ENCODE results near the gene KRT71. TPM values are rescaled to one million over a fixed set of nuclear protein-coding genes. Genes with fewer than 3 reads are reported as not detected.

KRT71 gene
- total RNA-seq, 3 donors from 2014 or later, result not detected

- DNase-seq, result no peak
- Histone ChIP-seq H3K4me3 (no peak overlapping the region), H3K4me1 (ENCODE audit: low read depth) (no peaks in the 10 kb centered on the region), H3K9me3 (no peaks in the 10 kb centered on the region), H3K36me3 (ENCODE audit: low read depth) (no peaks in the 10 kb centered on the region)
- TF ChIP-seq CTCF (IDR thresholded peaks at IDR 0.05), result no peak
- ATAC-seq, result no peak
- intact Hi-C loops (cut with DNase I, micrococcal nuclease), result no loop called here
Measured at GRCh38 chr12:52530366-52530765, 22.6 kb downstream of the KRT71 start.

- no peak for TF ChIP-seq CTCF (IDR thresholded peaks at IDR 0.05)
- DNase-seq, result no peak
Measured at GRCh38 chr12:52529846-52530245, 23.1 kb downstream of the KRT71 start.

GRCh38 chr12:52529417-52529816 is 23.5 kb downstream of the KRT71 start:
- H3K4me3 ChIP-seq, result no peak overlapping the region
- DNase-seq (no peak), ATAC-seq (no peak)
- H3K9me3 ChIP-seq, result no peaks in the 10 kb centered on the region
- intact Hi-C loops (cut with DNase I, micrococcal nuclease), result no loop called here
- TF ChIP-seq CTCF (IDR thresholded peaks at IDR 0.05), result no peak
- no peaks in the 10 kb centered on the region for H3K4me1 ChIP-seq (ENCODE audit: low read depth)
- H3K36me3 ChIP-seq (ENCODE audit: low read depth), result no peaks in the 10 kb centered on the region

More at GRCh38 chr12:52529846-52530245, 23.1 kb downstream of the KRT71 start:
- no peaks in the 10 kb centered on the region for H3K9me3 ChIP-seq
- H3K4me1 ChIP-seq (ENCODE audit: low read depth), result no peaks in the 10 kb centered on the region
- no peaks in the 10 kb centered on the region for H3K36me3 ChIP-seq (ENCODE audit: low read depth)
- intact Hi-C loops (cut with DNase I, micrococcal nuclease), result no loop called here
- H3K4me3 ChIP-seq, result no peak overlapping the region
- no peak for ATAC-seq

- H3K4me3 ChIP-seq, result no peak overlapping the region
- no peak for ATAC-seq
- DNase-seq, result no peak
- intact Hi-C loops (cut with DNase I, micrococcal nuclease), result no loop called here
- no peaks in the 10 kb centered on the region for H3K36me3 ChIP-seq (ENCODE audit: low read depth)
- H3K4me1 ChIP-seq (ENCODE audit: low read depth), result no peaks in the 10 kb centered on the region
- no peaks in the 10 kb centered on the region for H3K9me3 ChIP-seq
- no peak for TF ChIP-seq CTCF (IDR thresholded peaks at IDR 0.05)
Measured at GRCh38 chr12:52528641-52529143, 24.3 kb downstream of the KRT71 start.

GRCh38 chr12:52527121-52527800 is 25.7 kb downstream of the KRT71 start:
- no peaks in the 10 kb centered on the region for H3K9me3 ChIP-seq
- DNase-seq (no peak), ATAC-seq (no peak)
- no peak for TF ChIP-seq CTCF (IDR thresholded peaks at IDR 0.05)
- H3K4me1 ChIP-seq (ENCODE audit: low read depth), result no peaks in the 10 kb centered on the region
- no peak overlapping the region for H3K4me3 ChIP-seq
- intact Hi-C loops (cut with DNase I, micrococcal nuclease), result no loop called here
- H3K36me3 ChIP-seq (ENCODE audit: low read depth), result no peaks in the 10 kb centered on the region
